GM19468 (cell line): ENCODE results near the gene KIF26B.

Experiments used
- ATAC-seq: cut with Tn5 transposase; IDR thresholded peaks from one replicate; pipeline ENCODE4 v1.9.1; 2021; ENCODE audit warnings: mild to moderate bottlenecking, moderate library complexity, moderate number of reproducible peaks; ENCODE audit not compliant: unreplicated experiment; ENCODE audit errors: extremely low read depth

The KIF26B gene

DNA sequence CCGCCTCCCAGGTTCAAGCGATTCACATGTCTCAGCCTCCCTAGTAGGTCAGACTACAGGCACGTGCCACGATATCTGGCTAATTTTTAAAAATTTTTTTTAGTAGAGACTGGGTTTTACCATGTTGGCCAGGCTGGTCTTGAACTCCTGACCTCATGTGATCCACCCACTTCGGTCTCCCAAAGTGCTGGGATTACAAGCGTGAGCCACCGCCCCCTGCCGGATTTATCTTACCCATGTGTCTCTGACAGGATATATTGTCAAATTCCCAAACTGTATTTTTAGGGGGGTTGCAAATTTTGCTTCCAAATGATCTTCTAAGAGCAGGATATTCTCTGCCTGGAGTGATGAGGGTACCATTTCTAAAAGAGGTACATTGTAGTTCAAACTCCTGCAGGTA, 74.3 kb downstream of the KIF26B start:
- ATAC-seq, result no peak

DNA sequence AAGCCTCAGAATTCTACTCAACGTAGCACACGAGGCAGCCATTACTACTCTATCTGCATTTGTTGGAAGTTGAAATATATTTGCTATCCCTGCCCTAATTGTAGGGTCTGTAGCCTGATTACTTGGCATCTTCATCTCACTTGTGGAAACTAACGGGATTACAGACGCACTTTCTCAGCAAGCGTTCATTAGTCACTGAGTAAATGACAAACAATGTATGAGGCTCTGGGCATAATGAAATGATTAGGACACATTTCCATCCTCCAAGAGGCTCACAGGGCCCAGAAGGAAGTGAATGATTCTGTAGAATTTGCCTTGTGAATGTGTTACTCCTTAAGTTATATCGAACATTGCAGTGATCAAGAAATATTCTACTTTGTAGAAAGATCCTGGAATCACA, 78.1 kb downstream of the KIF26B start:
- no peak for ATAC-seq

DNA sequence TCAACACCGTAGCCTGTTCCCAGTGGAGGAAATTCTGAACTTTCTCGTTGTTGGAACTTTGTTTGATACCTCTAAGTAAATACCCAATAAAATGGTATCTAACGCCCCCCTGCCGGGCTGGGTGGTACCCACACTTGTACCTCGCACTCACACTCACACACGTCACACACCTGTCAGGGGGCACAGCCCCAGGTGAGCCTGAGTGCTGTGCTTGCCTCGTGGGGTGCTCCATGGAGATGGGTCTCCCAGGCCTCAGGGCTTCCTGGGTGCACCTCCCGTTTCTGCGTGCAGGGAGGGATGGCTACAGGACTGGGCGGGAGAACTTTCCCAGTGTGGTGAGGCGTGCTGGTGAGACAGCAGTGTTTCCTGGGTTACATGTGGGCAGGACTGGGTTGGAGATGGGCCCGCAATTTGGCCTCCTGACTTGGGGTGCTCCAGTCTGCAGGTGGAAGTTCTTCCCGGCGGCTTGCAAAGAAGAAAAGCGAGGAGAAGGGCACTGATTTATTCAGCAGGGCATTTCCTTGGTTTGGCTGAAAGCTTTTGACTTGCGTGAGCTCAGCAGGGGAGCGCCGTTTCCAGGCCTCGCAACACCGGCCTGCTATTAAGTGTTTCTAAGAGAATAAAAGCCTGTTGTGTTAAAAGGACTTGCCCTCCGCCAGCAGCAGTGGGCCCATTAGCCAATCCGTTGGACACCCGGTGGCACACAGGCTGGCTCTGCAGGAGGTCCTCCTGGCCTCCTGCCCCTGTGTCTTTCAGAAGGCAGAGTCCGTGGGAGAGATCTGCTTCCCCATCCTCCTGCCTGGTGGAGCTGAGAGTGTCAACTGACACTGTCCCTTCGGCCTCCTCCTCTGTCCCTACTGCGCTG, 79.7 kb downstream of the KIF26B start:
- no peak for ATAC-seq

DNA sequence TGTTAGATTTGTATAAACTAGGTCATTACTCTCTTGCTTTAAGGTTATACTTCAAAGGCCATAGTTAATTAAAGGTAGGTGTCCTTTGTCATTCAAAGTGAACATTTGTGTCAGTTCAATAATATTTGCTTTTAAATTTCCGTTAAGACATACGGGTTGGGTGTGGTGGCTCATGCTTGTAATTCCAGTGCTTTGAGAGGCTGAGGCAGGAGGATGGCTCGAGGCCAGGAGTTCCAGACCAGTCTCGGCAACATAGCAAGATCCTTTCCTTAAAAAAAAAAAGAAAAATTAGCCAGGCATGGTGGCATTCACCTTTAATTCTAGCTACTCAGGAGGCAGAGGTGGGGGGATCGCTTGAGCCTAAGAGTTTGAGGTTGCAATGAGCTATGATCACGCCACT, 80.4 kb downstream of the KIF26B start:
- ATAC-seq, result no peak

DNA sequence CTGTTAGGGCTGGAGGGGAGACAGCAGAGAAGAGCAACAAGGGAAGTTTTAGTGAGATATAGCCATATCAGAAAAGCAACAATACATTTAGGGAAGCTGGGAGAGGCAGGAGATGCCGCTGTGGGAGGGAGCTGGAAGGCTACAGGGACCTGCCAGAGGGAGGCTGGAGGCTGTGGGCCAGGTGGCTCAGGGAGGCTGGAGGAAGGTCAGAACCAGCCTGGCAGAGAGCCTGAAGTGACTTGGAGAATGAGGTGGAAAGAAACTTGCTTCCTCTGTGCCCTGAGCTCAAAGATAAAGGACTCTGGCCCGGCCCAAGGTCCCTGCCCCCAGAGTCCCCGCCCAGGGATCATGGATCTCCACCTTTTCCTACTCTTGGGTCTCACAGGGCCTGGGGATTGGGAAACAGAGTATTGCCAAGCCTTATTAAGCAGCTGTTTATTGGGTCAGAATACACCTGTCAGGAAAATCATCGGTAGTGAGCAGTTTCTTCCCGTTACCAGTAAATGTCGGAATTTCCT, 85.9 kb downstream of the KIF26B start:
- no peak for ATAC-seq

DNA sequence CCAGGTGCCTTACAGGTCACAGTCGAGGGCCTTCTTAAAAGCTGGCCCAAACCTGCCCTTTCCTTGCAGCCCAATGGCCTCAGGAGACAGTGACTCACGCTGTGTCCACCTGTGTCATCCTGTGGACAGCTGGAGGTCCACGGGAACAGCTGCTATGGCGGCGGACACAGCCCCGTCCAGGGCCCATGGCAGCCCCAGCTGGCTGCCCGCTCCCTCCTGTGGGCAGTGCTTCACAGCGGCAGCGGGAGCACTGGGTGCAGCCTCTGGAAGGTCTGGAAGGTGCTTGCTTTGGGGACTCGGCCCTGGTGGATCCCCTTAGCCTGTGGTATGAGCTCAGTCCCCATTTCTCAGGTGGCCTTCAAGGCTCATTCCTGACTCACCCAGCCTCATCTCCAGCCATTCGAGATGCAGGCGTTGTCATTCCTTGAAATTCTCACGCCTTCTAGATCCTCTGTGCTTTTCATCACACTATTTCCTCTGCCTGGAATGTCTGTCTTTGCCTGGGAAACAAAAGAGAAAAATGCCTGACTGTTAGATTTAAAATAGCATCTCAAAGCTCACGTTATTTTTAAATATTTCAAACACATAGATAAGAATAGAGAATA, 86.8 kb downstream of the KIF26B start:
- no peak for ATAC-seq

DNA sequence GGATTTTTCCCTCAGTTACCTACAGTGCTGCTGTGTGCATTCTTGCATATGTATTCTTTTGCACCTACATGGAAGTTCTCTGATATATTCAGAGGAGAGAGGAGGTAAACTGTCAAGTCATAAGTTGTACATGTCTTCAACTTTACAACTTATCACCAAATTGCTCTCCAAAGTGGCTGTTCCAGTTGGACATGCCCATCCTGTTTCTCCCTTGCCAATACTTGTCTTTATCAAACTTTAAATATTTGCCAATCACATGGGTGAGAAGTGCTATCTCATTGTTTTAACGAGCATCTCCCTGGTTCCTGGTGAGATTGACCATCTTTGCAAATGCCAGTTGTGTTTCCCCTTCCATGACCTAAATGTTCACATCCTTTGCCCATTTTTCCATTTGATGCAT, 88.2 kb downstream of the KIF26B start:
- no peak for ATAC-seq

DNA sequence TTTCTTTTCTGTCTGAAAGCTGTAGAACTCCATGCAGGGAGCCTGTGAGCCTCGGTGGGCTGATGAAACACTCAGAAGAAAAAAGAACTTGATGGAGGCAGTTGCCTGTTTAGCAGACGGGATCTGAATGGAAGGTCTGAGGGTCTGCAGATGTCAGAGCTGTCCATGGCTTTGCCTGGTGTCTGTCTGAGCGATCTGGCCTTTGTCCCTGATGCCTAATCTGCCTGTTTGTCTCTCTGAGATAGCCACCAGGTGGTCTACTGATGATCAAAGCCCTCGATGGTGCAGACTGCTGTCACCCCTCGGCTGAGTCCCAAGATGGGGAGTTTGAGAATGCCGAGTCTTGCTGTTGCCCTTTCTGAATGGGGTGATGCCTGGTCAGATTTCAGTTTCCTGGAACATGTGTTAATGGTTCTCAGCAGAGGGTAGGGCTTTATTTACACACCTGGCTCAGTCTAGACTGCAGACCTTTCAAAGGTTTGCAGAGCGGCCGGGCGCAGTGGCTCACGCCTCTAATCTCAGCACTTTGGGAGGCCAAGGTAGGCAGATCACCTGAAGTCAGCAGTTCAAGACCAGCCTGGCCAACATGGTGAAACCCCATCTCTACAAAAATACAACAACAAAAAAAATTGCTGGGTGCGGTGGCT, 90.4 kb downstream of the KIF26B start:
- no peak for ATAC-seq

DNA sequence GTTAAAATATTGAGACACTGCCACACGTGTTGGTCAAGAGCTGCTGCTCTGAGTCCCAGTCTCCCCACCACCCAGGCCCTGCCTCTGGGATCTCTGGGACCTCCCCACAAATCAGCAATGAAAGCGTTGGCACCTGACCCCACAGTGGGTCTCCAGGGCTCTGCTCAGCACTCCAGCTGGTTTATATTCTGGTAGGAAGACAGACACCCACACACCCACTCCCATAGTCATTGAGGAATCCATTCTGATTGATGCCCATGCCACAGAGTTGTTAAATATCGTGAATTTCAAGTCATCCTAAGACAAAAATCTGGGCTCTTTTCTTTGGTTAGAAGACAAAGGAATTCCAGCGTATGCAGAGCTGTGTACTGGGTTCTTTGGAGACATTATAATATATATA, 91.6 kb downstream of the KIF26B start:
- no peak for ATAC-seq

DNA sequence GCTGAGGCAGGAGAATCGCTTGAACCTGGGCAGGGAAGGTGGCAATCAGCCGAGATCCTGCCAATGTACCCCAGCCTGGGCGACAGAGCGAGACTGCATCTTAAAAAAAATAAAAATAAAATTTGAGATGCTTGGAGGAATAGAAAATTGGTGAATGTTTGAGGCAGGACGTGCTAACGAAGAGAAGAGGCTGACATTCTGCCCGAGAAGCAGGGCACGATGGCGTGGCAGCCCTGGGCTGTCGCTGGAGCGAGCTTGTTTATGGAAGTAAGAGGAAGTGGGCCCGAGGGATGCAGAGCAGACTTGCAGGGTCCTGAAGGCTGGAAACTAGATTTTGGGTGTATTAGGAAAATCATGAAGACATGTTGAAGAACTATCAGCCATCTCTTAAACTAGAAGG, 92.6 kb downstream of the KIF26B start:
- ATAC-seq, result no peak

DNA sequence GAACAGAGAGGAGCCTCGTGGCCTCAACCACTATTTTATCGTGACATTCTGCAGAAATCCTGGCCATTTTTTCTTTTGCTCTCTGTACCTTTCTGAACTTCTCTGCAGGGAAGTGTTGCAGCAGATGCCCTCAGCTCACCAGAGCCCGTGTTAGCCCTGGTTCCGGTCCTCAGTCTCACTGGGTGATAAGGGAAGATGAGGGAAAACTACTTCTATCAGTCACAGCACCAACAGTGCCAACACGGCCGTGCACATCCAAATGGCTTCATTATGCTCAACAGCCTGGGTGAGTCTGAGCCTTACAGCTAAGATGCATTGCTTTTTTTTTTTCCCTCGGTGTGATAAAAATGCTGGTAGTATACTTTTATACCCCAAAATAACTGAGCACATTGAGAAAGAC, 93.0 kb downstream of the KIF26B start:
- no peak for ATAC-seq

DNA sequence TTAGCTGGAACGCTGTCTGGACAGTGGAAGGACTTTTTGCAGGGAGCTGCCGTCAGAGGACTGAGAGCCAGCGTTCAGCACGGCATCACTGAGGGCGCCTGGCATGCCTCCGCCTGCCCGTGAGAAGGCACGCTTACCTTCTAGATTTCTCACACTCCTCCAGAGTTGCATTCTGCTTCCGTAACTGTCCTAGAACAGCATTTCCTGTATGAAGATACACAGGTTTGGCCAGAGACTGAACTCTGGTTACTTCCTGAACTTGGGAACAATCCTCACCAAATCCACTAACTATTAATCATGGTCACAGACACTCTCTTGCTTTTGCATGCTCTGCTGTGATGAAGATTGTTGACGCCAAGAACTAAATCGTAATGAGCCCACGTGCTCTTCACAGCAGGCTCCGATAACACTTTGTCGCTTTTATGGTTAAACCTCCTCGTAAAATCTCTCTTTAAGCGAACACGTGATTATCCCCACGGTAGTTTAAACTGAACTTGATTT, 93.5 kb downstream of the KIF26B start:
- ATAC-seq, result no peak

DNA sequence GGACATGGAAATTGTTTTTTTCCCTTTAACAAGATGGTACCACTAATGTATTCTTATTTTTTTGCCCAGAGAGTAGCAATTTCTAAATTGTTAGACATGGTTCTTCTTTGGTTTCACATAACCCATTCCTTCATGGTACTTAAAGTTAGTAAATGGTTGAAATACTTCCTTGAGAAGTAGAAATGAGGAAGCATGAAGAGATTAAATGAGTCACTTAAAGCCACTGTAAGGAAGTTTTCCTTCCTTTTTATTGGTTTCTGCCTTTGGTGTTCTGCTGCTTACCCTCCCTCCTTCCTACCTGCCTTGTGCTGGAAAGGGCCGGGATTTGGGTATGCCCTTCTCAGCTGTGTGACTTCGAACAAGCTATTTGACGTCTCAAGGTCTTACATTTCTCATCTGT, 101.0 kb downstream of the KIF26B start:
- no peak for ATAC-seq

DNA sequence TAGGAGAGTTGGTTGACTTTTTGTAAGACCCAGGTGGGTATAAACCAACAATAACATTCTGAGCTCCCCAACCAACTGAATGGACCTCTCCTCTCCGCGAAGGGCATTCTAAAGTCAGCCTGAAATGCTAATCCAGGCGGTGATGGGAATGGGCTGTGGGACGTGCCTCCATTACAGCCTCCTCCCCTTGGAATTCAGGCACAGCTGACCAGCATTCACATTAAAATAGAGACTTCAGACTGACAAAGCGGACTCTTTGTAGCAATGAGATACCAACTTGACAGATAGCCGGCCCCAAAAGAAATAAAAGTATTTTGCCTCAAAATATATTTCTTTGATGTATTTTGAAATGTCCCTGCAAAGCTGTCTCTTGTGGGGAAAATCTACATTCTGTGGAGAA, 101.7 kb downstream of the KIF26B start:
- no peak for ATAC-seq

DNA sequence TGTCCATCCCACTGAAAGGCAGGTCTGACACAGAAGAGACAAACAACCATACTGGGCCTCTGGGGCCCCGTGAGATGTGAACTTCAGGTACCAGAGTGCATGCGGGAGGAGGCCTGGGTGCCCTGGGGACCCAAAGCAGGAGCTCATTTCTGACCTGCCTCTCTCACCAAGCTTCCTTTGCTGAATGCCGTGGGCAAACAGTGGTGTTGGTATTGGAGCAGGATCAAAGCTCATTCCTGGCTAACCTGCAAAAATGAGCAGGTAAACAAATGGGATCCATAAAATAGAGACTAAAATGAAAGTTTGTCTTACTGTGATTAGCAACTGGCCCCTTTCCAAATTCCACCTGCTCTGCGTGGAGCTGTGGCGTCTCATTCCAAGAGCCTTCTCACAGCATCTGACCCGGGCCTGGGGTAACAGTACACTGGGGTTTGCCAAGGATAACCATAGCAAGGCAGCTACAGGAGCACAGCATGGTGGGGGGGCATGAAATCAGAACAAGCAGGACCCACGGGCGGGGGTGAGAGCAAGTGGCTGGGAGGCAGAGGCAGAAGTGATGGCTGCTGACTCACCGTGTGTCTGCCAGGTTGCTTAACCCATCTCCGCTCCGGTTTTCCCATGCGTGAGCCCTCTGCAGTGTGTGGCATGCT, 103.6 kb downstream of the KIF26B start:
- ATAC-seq, result no peak

DNA sequence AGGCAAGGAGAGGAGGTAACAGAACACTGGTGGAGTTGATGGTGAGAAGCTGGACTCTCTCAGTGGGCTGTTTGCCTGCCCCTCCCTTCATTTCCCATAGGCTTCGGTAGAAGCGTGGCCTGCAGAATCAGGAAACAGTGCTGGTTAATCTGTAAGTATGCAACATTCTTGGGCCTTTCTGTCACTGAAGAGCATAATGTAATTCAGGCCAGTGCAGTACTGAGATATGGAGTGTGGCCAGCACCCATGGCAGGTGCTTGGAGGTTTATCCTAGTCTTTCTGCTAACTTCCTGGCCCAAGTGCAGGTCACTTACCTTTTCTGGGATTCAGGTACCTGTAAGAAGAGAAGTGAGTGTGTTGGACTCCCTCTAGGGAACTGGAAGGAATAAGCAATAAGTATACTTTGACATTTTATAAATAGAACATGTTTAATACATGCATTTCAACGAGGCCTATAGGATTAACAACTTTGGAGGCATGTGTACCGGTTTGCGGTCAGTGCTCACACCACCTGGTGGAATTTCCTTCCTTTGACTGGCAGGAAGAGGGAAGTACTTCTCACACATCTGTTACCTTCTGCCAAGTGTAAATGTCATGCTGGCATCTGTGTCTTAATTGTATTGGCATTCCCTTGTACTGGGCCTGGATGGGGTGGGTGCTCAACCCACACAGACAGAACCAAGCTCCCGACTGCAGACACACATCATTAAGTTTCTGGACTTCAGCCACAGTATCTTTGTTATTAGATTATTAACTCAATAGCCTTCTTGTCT, 105.5 kb downstream of the KIF26B start:
- no peak for ATAC-seq

DNA sequence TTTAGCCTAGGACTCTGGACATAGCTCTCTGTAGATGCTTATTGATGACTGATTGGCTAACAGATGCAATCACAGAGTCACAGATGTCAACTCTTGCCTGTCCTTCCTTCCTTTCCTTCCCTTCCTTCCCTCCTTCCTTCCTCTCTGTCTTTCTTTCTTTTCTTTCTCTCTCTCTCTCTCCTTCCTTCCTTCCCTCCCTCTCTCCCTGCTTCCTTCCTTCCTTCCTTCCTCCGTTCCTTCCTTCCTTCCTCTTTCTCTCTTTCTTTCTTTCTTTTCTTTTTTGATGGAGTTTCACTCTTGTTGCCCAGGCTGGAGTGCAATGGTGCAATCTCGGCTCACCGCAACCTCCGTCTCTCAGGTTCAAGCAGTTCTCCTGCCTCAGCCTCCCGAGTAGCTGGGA, 106.1 kb downstream of the KIF26B start:
- ATAC-seq, result no peak

DNA sequence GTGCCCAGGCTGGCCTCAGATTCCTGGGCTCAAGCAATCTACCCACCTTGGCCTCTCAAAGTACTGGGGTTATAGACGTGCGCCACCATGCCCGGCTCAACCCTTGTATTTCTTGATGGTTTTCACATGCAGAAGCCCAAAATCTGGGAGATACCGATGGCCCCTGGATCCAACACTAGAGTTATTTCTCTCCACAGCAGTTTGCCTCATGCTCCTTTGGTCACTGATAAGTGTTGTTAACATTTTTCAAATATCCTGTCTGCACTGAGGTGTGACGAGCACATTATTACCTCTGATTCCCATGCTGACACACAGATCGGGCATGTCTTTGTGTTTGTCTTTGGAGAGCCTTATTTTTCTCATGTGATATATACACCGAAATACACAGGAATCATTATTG, 107.0 kb downstream of the KIF26B start:
- ATAC-seq, result no peak

DNA sequence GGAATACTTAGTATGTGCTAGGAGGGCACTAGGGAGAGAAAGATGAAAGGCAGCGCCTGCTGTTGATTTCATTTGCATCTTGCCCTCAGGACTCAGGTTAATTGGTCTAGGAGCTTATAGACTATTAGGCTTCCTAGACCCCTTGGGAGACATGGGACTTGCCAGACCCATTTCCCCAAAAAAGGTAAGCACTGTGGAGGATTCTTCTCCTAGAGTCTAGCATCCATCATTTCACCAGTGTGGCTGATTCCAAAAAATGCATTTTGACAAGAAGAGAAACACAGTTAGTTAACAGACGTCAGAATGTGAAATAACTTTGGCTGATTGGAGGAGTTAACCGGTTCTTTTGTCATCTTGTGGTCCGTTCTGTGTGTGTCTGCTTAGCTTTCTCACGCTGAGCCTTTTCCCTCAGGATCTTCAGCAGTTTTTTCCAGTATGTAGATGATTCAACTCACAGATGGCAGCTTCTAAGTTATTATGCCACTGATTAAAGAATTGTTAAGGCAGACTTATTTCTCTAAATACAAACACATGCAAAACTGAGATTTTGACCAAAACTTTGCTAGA, 108.8 kb downstream of the KIF26B start:
- ATAC-seq, result no peak

DNA sequence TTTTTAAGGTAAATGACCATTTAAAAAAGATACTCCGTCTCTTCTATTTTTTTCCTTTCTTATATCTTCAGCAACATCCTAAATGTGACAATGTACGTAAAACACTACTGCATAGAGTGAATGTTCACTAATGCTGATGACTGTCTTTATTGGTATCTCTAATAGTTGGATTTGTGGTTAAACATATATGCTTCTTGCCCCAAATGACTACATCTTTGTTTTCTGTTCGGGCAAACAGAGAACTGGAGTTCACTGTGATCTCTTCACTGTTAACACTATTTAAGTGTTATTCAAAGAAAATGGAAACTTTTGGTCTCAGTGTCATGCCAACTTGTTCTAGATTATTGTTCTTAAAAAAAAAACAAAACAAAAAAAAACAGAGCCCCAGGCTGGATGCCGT, 109.4 kb downstream of the KIF26B start:
- ATAC-seq, result no peak
